ENCODE data around the gene RFX3. TPM values are rescaled to one million over a fixed set of nuclear protein-coding genes. Genes with fewer than 3 reads are reported as not detected.

Gene RFX3
- total RNA-seq, 2 donors from 2014 or later: 4.6 to 6.5 TPM

- WGBS, 2 donors: 83 to 86% methylated on average over 1 of the region's 1 CpG
- Histone ChIP-seq H3K36me3 (replicated peaks in 1 of 2; ENCODE audit: insufficient read depth in 1 of 2, low read depth in 2 of 2) (no peaks in the 10 kb centered on the region), H3K4me3 (no peak overlapping the region), H3K27ac (no peak overlapping the region), H3K4me1 (peaks cover 11% of the 10 kb centered on the region), H3K27me3 (no peaks in the 10 kb centered on the region), H3K9me3 (no peaks in the 10 kb centered on the region)
- DNase-seq: no peak
- ATAC-seq: no peak
- TF ChIP-seq CTCF (IDR thresholded peaks at IDR 0.05) (no peak), POLR2A (IDR thresholded peaks at IDR 0.05) (no peak)
- intact Hi-C loops (cut with DNase I): no loop called here
These were observed 3.8 kb downstream of the RFX3 start for GRCh38 chr9:3521966-3522365.

GRCh38 chr9:3520564-3520963 lies 5.2 kb downstream of the RFX3 start:
- TF ChIP-seq CTCF (IDR thresholded peaks at IDR 0.05) (no peak), POLR2A (IDR thresholded peaks at IDR 0.05) (no peak)
- Histone ChIP-seq H3K4me1 (peaks cover 11% of the 10 kb centered on the region), H3K27ac (no peak overlapping the region), H3K4me3 (no peak overlapping the region), H3K36me3 (replicated peaks in 1 of 2; ENCODE audit: insufficient read depth in 1 of 2, low read depth in 2 of 2) (no peaks in the 10 kb centered on the region), H3K9me3 (no peaks in the 10 kb centered on the region), H3K27me3 (no peaks in the 10 kb centered on the region)
- intact Hi-C loops (cut with DNase I): no loop called here
- DNase-seq: no peak
- no peak for ATAC-seq
- 86 to 93% methylated on average over 4 of the region's 4 CpGs for WGBS, 2 donors

- no peaks in the 10 kb centered on the region for H3K27me3 ChIP-seq
- WGBS, 2 donors: 86 to 88% methylated on average over 3 of the region's 3 CpGs
- no peak overlapping the region for H3K4me3 ChIP-seq
- no peaks in the 10 kb centered on the region for H3K9me3 ChIP-seq
- intact Hi-C loops (cut with DNase I): no loop called here
- no peak overlapping the region for H3K27ac ChIP-seq
- TF ChIP-seq POLR2A (IDR thresholded peaks at IDR 0.05) (no peak), CTCF (IDR thresholded peaks at IDR 0.05) (no peak)
- no peaks in the 10 kb centered on the region for H3K4me1 ChIP-seq
- no peak for ATAC-seq
- no peak for DNase-seq
- no peaks in the 10 kb centered on the region for H3K36me3 ChIP-seq (replicated peaks in 1 of 2; ENCODE audit: insufficient read depth in 1 of 2, low read depth in 2 of 2)
These were observed 8.3 kb downstream of the RFX3 start for GRCh38 chr9:3517377-3518048.

- no peak for TF ChIP-seq POLR2A (IDR thresholded peaks at IDR 0.05)
- TF ChIP-seq CTCF (IDR thresholded peaks at IDR 0.05): no peak
- Histone ChIP-seq H3K4me3 (no peak overlapping the region), H3K27ac (no peak overlapping the region), H3K4me1 (no peaks in the 10 kb centered on the region), H3K27me3 (no peaks in the 10 kb centered on the region), H3K36me3 (replicated peaks in 1 of 2; ENCODE audit: insufficient read depth in 1 of 2, low read depth in 2 of 2) (no peaks in the 10 kb centered on the region), H3K9me3 (no peaks in the 10 kb centered on the region)
- DNase-seq (no peak), ATAC-seq (no peak)
- 92 to 95% methylated on average over 4 of the region's 4 CpGs for WGBS, 2 donors
- intact Hi-C loops (cut with DNase I): no loop called here
These were observed 9.0 kb downstream of the RFX3 start for GRCh38 chr9:3516667-3517330.

- Histone ChIP-seq H3K27me3 (no peaks in the 10 kb centered on the region), H3K27ac (no peak overlapping the region), H3K36me3 (replicated peaks in 1 of 2; ENCODE audit: insufficient read depth in 1 of 2, low read depth in 2 of 2) (no peaks in the 10 kb centered on the region), H3K4me1 (peaks cover 4% of the 10 kb centered on the region), H3K9me3 (no peaks in the 10 kb centered on the region), H3K4me3 (no peak overlapping the region)
- no peak for ATAC-seq
- intact Hi-C loops (cut with DNase I): no loop called here
- 90 to 92% methylated on average over 3 of the region's 3 CpGs for WGBS, 2 donors
- DNase-seq: no peak
- TF ChIP-seq CTCF (IDR thresholded peaks at IDR 0.05): no peak
These were observed 10.4 kb downstream of the RFX3 start for GRCh38 chr9:3515405-3515804.

Measured in body of pancreas (tissue), 4 donors.